GM18867 (cell line): ENCODE results near the gene ZNF148.

Experiments used
- ATAC-seq: cut with Tn5 transposase; IDR thresholded peaks from one replicate; pipeline ENCODE4 v1.9.1; 2021; ENCODE audit warnings: mild to moderate bottlenecking, moderate library complexity; ENCODE audit not compliant: unreplicated experiment

ZNF148 gene

DNA sequence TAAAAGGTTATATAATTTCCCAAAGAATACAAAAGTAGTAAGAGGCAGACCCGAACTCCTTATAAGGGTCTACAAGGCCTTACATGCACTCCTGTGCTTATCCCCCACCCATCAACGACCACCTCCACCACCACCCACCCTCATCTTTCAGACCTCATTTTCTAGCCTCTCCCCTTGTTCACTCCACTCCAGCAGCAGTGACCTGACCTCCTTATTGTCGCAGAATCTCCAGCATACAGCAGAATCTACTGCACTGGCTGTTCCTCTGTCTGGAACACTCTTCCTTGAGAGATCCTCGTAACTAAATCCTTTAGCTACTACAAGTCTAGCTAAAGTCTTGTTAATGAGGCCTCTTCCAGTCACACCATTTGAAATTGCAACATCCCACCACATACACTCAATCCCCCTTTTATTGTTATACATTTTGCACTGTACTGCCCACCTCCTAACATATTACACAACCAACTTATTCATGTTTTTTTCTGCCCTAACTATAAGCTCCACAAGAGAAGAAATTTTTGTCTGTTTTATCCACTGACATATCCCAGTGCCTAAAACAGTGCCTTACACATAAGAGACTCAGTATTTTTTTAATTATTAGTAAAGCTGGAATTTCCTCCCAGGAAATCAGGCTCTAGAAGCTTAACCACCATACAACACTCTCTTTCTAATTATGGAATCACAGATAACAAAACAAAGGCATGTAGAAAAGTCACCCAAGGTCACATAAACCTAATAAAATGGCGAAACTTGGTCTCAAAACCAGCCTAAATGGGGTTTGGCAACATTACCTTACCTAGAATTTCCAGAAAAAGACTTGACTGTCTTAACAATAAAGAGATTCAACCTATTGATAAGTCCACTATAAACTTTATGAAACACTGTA is 40.2 kb downstream of the ZNF148 start:
- ATAC-seq, result no peak

GRCh38 chr3:125332504-125332903 is 42.6 kb downstream of the ZNF148 start:
- ATAC-seq, result no peak

- no peak for ATAC-seq
Observed at GRCh38 chr3:125331243-125331642, 43.9 kb downstream of the ZNF148 start.

GRCh38 chr3:125326957-125327356 is 48.2 kb downstream of the ZNF148 start:
- no peak for ATAC-seq

DNA sequence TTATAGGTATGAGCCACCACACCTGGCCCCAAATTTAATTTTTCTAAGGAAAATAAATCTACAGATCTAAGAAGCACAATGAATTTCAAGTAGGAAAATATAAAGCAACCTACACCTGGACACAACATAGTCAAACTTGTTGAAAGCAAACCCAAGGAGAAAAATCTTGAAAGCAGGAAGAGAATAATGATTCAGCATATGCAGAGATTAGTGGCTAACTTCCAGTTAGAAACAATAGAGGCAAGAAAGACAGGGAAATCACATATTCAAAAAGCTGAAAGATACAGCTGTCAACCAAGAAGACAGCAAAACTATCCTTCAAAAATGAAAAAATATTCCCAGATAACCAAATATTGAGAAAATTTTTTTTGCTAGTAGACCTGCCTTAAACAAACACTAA is 49.4 kb downstream of the ZNF148 start:
- ATAC-seq, result no peak

GRCh38 chr3:125324341-125324740 is 50.8 kb downstream of the ZNF148 start:
- ATAC-seq, result no peak

DNA sequence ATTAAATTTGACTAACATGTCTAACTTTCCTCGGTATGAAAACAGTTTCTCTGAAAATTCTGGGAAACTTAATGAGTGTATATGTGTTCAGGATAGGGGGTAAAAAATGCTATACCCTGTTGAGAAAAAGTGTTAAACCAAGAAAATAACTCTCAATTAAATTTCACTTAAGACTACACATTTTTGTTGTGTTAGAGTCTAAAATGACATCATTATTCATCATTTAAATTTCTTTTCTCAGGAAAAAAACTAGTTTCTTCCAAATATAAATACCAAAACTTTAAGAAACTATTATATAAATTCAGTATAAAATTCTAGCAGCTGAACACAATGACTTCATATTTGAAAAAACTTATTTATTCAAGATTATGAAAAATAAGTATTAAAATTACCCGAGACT is 52.2 kb downstream of the ZNF148 start:
- ATAC-seq, result no peak

GRCh38 chr3:125322166-125322565 is 53.0 kb downstream of the ZNF148 start:
- ATAC-seq, result no peak

DNA sequence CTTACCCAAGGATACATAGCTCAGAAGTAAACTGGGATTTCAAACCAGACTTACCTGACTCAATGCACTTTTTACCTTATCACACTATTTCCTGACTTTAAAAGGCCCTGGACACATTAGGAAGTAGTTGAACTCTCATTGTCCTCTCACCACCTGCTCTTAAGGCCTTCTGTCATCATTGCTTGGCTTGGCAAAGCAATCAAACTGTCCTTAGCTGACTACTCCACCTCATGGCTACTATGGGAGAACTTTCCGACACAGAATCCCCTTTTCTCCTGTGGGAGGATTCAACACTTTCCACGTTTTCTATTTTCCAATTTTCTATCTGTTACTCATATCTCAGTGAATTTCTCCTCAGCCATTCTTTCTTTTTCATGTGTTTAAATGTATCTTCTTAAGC is 55.4 kb downstream of the ZNF148 start:
- no peak for ATAC-seq

- ATAC-seq, result no peak
Observed at GRCh38 chr3:125318871-125319270, 56.3 kb downstream of the ZNF148 start.

DNA sequence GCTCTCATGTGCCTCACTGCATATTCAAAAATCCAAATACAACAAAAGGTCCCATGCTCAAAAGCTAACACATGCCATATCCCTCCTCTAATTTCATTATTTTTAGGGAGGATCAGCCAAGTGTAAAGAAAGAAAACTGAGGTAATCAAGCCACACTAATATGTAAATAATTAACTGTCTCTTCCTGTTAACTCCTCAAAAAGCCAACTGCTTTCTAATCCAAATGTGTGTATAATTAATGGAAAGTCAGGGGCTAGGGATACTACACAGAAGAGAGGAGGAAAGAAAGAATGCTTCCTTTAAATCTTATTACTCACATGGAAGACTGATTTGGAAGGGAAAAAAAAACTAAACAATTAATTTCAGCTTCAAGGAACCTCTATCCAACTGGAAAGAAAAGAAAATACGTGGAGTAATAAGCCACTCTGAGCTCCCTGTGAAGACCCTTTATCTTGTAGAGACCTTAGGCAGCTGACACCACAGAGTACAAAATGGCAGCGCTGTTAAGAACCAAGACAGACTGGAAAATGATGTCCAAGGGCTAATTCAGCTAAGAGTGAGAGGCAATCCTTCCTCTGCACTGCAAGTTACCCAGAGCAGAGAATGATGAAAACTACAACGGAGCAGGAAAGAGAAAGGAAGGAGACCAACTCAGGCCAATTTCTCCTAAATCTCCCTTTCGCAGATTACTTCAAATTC is 56.8 kb downstream of the ZNF148 start:
- ATAC-seq, result no peak

DNA sequence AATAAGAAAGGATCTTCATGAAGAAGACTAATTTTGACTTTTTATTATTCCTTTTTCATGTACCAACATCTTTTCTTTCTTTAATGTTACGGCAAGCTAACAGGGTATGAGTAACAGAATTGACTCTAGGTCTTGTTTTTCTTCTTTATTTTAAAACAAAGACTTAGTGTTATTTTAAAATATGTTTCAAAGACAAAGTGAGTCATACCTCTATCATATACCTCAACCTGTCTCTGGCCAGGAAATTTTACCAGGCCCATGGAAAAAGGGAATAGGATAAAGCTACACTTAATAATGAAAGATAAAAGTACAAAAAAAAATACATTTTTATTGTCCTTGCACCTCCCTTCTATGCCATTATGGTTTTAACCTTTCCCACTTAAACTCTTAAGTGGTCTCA is 57.4 kb downstream of the ZNF148 start:
- no peak for ATAC-seq

DNA sequence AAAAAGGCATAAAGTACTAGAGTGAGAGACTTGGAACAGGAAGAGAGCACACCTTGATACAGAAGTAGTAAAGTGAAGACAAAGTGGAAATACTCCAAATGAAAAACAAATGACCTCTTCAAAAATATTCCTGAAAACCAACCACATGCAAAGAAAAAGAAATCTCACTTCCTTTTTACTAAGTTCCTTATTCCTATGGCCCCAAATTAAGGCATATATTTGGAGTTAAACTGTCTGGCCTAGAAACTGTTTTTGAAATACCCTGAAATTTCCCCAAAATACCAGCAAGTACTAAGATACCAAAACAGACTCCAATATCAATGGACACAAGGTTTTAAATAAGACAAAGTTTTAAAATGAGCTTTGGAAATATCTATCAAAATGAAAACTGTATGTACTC is 58.2 kb downstream of the ZNF148 start:
- ATAC-seq, result no peak

DNA sequence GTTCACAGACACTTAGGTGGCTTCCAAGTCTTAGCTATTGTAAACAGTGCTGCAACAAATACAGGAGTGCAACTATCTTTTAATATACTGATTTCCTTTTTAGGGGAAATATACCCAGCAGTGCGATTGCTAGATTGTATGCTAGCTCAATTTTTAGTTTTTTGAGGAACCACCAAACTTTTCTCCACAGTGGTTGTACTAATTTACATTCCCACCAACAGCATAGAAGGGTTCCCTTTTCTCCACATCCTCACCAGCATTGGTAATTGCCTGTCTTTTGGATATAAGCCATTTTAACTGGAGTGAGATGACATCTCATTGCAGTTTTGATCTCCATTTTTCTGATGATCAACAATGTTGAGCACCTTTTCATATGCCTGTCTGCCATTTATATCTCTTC is 58.9 kb downstream of the ZNF148 start:
- ATAC-seq, result no peak

- ATAC-seq, result no peak
Observed at GRCh38 chr3:125313060-125313635, 62.0 kb downstream of the ZNF148 start.

DNA sequence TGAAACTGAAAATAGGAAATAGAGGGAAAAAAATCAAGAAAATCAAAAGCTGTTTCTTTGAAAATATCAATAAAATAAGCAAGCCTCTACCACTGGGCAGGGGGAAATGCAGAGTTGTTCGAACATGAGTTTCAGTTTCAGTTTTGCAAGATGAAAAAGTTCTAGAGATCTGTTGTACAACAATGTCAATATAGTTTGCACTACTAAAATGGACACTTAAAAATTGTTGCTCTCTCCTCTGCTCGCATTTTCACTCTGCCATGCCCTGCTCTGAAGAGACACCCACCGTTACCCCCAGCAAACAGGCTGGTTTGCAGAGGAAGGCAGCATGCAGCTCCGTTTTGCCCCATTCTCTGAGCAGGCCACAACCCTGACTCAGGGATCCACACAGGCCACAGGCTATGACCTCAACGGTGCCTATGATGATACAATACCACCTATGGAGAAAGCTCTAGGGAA is 64.5 kb downstream of the ZNF148 start:
- ATAC-seq, result no peak

GRCh38 chr3:125309476-125309875 is 65.6 kb downstream of the ZNF148 start:
- no peak for ATAC-seq

- no peak for ATAC-seq
Observed at GRCh38 chr3:125306620-125307019, 68.5 kb downstream of the ZNF148 start.

DNA sequence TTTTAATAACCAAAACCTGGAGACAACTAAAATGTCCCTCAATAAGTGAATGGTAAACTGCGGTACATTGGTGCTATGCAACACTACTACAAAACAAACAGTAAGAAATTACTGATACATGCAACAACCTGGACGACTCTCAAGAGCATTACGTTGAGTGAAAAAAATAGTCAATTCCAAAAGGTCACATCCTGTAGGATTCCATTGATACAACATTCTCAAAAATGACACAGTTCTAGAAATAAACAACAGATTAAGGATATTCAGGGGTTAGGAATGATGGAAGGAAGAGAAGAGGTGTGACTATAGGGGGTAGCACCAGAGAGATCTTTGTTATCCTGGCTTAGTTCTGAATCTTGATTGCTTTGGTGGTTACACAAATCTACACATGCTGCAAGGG is 72.2 kb downstream of the ZNF148 start:
- no peak for ATAC-seq

DNA sequence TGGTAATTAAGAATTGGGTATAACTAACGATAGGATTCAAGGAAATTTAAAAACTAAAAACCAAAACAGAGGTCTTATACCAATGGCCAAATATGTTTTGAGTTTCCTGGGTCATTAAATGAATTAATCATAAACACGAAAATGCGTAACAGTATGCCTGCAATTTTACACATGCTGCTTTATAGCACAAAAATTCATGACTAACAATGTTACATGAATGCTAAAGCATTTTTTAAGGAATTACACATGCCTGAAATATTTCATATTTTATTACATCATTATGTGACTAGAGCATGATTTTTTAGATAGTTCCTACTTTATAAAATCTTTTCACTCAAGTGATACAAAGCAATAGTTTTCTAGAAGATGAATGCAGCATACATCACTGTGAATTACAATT is 74.7 kb downstream of the ZNF148 start:
- no peak for ATAC-seq

DNA sequence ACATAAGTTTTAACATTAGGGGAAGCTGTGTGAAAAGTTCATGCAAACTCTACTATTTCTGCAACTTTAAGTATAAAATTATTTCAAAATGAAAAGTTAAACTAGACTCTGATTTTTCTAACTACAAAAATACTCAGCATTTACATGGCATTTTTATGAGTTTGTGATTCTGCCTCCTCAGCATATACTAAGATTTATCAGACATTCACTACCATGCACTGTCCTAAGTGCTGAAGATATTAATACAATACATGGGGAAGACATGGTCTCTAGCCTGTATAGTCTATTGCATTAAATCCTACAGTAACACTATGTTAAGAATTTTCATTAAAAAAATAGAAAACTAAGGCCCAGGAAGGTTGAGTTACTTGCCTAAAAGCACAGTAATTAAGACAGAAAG is 80.7 kb downstream of the ZNF148 start:
- ATAC-seq, result no peak

DNA sequence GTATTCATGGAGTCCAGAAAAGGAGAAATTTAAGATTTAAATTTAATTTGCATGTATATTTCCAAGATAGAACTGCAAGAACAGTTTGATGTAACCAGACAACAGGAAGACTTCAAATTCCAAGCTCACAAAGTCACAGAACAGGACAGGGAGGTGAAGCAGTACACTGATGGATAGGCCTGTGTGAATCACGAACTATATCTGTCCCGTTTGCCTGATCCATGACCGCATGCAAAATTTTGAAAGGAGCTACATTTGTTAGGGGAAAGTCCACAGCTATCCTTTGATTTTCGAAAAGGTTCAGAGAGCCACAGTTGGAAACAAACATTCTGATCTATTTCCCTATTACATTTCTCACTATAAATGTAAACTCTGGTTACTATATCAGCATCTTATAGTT is 83.1 kb downstream of the ZNF148 start:
- no peak for ATAC-seq
